ENCODE results near the gene DOK3.
"Not testable (repeated sequence)": the region's sequence is repeated elsewhere in the genome, so short reads cannot be mapped to it uniquely, and the experiment has no call there.

Gene DOK3

DNA sequence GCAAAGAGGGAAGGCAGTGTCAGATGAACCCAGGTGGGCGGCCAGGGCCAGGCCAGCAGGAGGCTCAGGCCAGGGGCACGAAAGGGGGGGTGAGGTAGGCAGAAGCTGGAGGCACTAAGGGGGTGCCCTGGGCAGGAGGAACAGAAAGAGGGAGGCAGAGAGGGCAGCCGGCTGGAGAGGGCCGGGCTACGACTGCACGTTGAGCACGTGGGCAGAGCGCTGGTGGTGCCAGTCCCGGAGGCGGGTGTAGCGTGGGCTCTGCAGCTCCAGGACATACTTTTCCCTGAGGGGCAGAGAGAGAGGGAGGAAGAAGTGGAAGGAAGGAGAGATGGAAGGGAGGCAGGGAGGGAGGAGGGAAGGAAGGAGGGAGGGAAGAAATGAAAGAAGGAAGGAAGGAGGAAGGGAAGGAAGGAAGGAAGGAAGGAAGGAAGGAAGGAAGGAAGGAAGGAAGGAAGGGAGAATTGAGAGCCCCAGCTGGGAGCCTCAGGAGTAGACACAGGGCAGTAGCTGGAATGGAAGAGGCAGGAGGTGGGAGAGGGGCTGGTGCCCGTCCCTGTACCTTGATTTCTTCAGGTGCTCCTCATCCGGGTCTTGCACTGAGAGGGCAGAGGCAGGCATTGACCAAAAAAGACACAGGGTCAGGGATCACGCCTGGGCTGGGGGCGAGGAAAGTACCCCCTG lies 19.2 kb downstream of the DOK3 start:
- Histone ChIP-seq H3K36me3 (ENCODE audit: control insufficient read depth, insufficient read depth, low read length) (peaks cover 38% of the 10 kb centered on the region), H3K9me3 (ENCODE audit: control insufficient read depth, insufficient read depth, low read length) (no peaks in the 10 kb centered on the region), H3K27ac (ENCODE audit: low read length) (no peak overlapping the region), H3K4me1 (ENCODE audit: control insufficient read depth, insufficient read depth, low read length) (peaks cover 8% of the 10 kb centered on the region), H3K4me3 (ENCODE audit: low read length) (no peak overlapping the region), H3K27me3 (ENCODE audit: control insufficient read depth, insufficient read depth, low read length) (no peaks in the 10 kb centered on the region)
- no peak for DNase-seq (ENCODE audit: low read depth, low spot score)
- no CpG with 5 or more reads among the region's 15 CpGs for WGBS (ENCODE audit: insufficient coverage, insufficient read length)

DNA sequence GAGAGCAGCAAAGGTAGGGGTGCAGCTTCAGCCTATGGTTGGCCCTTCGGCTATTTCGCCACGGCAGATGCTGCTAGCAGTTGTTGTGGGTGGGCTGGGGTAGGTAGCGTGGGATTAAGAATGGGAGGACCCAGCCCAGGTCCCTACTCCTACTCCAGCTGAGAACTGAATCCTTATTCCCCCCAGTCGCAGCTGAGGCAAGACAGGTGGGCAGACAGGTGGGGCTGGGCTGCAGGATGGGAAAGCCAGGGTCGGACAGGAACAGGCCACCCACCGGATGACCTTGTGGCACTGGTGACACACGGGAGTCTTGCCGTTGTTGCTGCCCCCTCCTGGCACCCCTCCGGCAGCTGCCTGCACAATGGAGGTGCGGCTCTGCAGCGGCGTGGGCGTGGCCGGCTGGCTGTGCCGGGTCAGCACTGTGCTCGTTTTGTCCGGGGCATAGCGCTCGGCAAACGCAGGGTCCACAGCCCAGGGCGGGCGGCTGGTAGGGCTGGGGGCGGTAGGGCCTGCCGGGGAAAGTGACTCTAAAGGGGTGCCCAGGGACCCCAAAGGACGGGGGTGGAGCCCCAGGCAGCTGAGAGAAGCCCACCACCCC lies 20.4 kb downstream of the DOK3 start:
- H3K4me1 ChIP-seq (ENCODE audit: control insufficient read depth, insufficient read depth, low read length), result 0 out of 2 replicates have a peak, but pooled peaks cover 2% of the 10 kb centered on the region
- WGBS (ENCODE audit: insufficient coverage, insufficient read length), result no CpG with 5 or more reads among the region's 26 CpGs
- H3K27me3 ChIP-seq (ENCODE audit: control insufficient read depth, insufficient read depth, low read length), result no peaks in the 10 kb centered on the region
- H3K9me3 ChIP-seq (ENCODE audit: control insufficient read depth, insufficient read depth, low read length), result no peaks in the 10 kb centered on the region
- H3K4me3 ChIP-seq (ENCODE audit: low read length), result no peak overlapping the region
- peaks cover 43% of the 10 kb centered on the region for H3K36me3 ChIP-seq (ENCODE audit: control insufficient read depth, insufficient read depth, low read length)
- DNase-seq (ENCODE audit: low read depth, low spot score), result no peak
- no peak overlapping the region for H3K27ac ChIP-seq (ENCODE audit: low read length)

DNA sequence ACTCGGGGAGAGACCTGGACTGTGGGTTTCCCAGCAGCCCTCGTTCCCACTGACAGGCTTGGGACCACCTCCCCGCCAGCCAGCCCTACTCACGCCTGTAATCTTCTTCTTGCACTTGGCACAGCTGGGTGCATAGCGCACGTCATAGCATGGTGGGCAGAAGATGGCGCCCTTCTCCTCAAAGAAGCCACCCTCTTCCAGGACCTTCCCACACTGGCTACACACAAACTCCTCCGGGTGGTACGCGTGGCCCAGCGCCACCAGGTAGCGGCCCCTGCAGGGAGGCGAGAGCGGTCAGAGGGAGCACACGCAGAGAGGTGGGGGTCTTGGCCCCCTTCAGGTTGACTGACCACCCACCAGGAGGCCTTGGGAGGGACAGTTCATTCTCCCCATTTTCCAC lies 21.7 kb downstream of the DOK3 start:
- no CpG with 5 or more reads among the region's 15 CpGs for WGBS (ENCODE audit: insufficient coverage, insufficient read length)
- Histone ChIP-seq H3K4me3 (ENCODE audit: low read length) (no peak overlapping the region), H3K36me3 (ENCODE audit: control insufficient read depth, insufficient read depth, low read length) (peaks cover 53% of the 10 kb centered on the region), H3K27me3 (ENCODE audit: control insufficient read depth, insufficient read depth, low read length) (no peaks in the 10 kb centered on the region), H3K4me1 (ENCODE audit: control insufficient read depth, insufficient read depth, low read length) (0 out of 2 replicates have a peak, but pooled peaks cover 2% of the 10 kb centered on the region), H3K27ac (ENCODE audit: low read length) (no peak overlapping the region), H3K9me3 (ENCODE audit: control insufficient read depth, insufficient read depth, low read length) (no peaks in the 10 kb centered on the region)
- no peak for DNase-seq (ENCODE audit: low read depth, low spot score)

DNA sequence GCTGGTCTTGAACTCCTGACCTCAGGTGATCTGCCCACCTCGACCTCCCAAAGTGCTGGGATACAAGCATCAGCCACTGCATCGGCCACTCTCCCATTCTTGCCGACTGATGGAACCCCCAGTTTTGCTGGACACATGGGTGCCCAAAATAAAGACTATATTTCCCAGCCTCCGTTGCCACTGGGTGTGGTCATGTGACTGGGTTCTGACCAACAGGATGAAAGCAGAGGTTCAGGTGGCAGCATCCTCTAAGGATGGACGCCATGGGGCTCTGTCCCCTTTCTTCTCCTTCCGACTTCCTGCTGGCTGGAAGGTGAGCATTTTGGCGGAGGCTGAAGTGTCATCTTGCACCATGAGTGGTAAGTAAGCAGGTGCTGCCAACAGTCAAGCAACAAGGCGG lies 22.5 kb downstream of the DOK3 start:
- Histone ChIP-seq H3K27me3 (ENCODE audit: control insufficient read depth, insufficient read depth, low read length) (no peaks in the 10 kb centered on the region), H3K36me3 (ENCODE audit: control insufficient read depth, insufficient read depth, low read length) (peaks cover 53% of the 10 kb centered on the region), H3K9me3 (ENCODE audit: control insufficient read depth, insufficient read depth, low read length) (no peaks in the 10 kb centered on the region), H3K4me3 (ENCODE audit: low read length) (no peak overlapping the region), H3K27ac (ENCODE audit: low read length) (no peak overlapping the region), H3K4me1 (ENCODE audit: control insufficient read depth, insufficient read depth, low read length) (0 out of 2 replicates have a peak, but pooled peaks cover 1% of the 10 kb centered on the region)
- no CpG with 5 or more reads among the region's 8 CpGs for WGBS (ENCODE audit: insufficient coverage, insufficient read length)
- no peak for DNase-seq (ENCODE audit: low read depth, low spot score)

DNA sequence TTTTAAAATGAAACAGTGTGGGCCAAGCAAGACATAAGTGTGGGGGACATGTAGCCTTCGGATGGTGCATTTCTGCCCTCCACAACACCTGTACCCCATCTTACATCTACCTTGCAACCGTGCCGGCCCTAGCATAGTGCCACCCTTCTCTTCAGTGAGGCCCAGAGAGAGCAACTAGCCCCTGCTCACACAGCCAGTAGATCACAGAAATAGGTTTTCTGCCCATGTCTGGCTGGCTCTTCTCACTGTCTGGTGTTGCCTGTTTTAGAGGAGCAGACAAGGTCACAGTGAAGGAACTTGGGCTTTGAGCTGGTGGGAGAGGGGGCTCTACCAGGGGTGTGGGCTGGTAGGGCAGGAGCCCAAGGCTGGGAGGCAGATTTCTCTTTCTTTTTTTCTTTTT lies 23.4 kb downstream of the DOK3 start:
- Histone ChIP-seq H3K27me3 (ENCODE audit: control insufficient read depth, insufficient read depth, low read length) (no peaks in the 10 kb centered on the region), H3K36me3 (ENCODE audit: control insufficient read depth, insufficient read depth, low read length) (peaks cover 50% of the 10 kb centered on the region), H3K4me1 (ENCODE audit: control insufficient read depth, insufficient read depth, low read length) (no peaks in the 10 kb centered on the region), H3K4me3 (ENCODE audit: low read length) (no peak overlapping the region), H3K27ac (ENCODE audit: low read length) (no peak overlapping the region), H3K9me3 (ENCODE audit: control insufficient read depth, insufficient read depth, low read length) (no peaks in the 10 kb centered on the region)
- DNase-seq (ENCODE audit: low read depth, low spot score), result no peak
- no CpG with 5 or more reads among the region's 3 CpGs for WGBS (ENCODE audit: insufficient coverage, insufficient read length)

DNA sequence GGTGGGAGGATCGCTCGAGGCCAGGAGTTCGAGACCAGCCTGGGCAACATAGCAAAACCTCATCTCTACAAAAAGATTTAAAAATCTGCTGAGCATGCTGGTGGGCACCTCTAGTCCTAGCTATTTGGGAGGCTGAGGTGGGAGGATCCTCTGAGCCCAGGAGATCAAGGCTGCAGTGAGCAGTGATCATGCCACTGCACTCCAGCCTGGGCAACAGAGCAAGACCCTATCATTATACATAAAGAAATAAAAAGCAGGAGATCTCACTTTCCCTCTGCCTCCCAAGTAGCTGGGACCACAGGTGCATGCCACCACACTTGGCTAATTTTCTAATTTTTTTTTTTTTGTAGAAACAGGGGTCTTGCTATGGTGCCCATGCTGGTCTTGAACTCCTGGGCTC lies 23.9 kb downstream of the DOK3 start:
- H3K36me3 ChIP-seq (ENCODE audit: control insufficient read depth, insufficient read depth, low read length), result peaks cover 45% of the 10 kb centered on the region
- not testable (repeated sequence) for H3K27ac ChIP-seq (ENCODE audit: low read length); DNase-seq (ENCODE audit: low read depth, low spot score); H3K27me3 ChIP-seq (ENCODE audit: control insufficient read depth, insufficient read depth, low read length); H3K4me1 ChIP-seq (ENCODE audit: control insufficient read depth, insufficient read depth, low read length); H3K4me3 ChIP-seq (ENCODE audit: low read length); H3K9me3 ChIP-seq (ENCODE audit: control insufficient read depth, insufficient read depth, low read length)
- no CpG with 5 or more reads among the region's 3 CpGs for WGBS (ENCODE audit: insufficient coverage, insufficient read length)

DNA sequence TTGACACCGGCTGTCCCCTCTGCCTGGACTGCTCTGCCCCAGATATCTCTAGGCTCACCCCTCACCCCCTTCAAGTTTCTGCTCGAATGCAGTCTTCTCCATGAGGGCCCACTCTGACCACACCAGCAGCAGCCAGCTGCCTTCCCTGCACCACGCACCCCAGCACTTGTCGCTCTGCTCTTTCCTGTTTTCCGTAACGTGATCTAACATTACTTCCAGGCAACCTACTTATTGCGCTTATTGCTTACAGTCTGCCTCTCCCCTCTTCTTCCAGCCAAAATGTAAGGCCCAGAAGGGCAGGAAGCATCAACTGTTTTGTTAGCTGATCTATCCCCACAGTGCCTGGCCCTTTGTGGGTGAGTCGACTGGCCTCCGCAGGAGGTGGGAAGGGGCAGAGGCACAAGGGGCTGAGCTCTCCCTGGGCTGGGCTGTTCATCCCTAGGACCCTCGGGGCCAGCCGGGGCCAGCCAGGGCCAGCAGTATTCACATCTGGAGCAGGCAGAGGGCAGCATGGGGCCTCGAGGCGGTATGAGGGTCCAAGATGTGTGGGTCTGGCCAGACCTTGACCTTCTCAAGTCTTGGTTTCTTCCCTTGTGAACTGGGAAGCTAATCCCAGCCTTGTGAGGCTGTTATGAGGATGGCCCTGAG lies 24.6 kb downstream of the DOK3 start:
- no peak overlapping the region for H3K27ac ChIP-seq (ENCODE audit: low read length)
- H3K9me3 ChIP-seq (ENCODE audit: control insufficient read depth, insufficient read depth, low read length), result no peaks in the 10 kb centered on the region
- peaks cover 38% of the 10 kb centered on the region for H3K36me3 ChIP-seq (ENCODE audit: control insufficient read depth, insufficient read depth, low read length)
- no peak overlapping the region for H3K4me3 ChIP-seq (ENCODE audit: low read length)
- H3K27me3 ChIP-seq (ENCODE audit: control insufficient read depth, insufficient read depth, low read length), result no peaks in the 10 kb centered on the region
- WGBS (ENCODE audit: insufficient coverage, insufficient read length), result no CpG with 5 or more reads among the region's 13 CpGs
- no peak for DNase-seq (ENCODE audit: low read depth, low spot score)
- no peaks in the 10 kb centered on the region for H3K4me1 ChIP-seq (ENCODE audit: control insufficient read depth, insufficient read depth, low read length)

DNA sequence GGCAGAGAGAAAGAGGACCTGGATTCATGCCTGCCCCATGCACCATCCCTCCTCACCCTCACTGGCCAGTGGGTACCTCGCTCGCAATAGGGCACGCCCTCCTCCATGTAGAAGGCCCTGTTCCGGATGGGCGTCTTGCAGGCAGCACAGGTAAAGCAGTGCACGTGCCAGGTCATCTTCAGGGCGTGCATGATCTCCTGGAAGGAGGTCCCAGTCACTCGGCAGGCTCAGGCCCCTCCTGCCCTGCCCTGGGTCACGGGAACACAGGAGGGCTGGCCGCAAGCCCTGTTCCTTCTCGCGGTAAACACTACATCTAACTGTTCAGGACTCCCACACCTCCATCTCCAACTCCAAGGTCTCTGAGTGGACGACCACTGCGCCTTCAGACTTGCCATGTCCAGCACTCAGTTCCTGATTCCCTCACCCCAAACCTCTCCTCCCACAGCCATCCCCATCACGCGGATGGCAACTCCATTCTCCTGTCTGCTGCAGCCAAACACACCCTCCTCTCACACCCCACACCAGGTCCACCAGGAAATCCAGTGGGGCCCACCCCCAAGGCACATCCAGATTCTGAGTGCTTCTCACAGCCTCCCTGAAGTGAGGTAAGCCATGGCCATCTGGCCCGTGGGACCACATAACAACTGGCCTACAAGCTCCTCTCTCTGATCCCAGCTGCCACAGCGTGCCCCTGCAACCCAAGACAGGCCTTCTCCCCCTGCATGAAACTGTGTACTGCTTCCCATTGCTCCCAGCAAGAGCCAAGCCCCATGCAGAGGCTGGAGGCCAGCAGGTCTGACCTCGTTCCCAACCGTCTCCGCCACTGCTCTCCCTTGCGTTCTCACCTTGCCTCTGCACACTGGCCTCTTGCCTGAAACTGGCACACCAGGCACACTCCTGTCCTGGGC lies 25.4 kb downstream of the DOK3 start:
- no peaks in the 10 kb centered on the region for H3K4me1 ChIP-seq (ENCODE audit: control insufficient read depth, insufficient read depth, low read length)
- H3K27ac ChIP-seq (ENCODE audit: low read length), result no peak overlapping the region
- H3K27me3 ChIP-seq (ENCODE audit: control insufficient read depth, insufficient read depth, low read length), result no peaks in the 10 kb centered on the region
- no peak for DNase-seq (ENCODE audit: low read depth, low spot score)
- H3K9me3 ChIP-seq (ENCODE audit: control insufficient read depth, insufficient read depth, low read length), result no peaks in the 10 kb centered on the region
- H3K4me3 ChIP-seq (ENCODE audit: low read length), result no peak overlapping the region
- peaks cover 32% of the 10 kb centered on the region for H3K36me3 ChIP-seq (ENCODE audit: control insufficient read depth, insufficient read depth, low read length)
- WGBS (ENCODE audit: insufficient coverage, insufficient read length), result no CpG with 5 or more reads among the region's 22 CpGs

DNA sequence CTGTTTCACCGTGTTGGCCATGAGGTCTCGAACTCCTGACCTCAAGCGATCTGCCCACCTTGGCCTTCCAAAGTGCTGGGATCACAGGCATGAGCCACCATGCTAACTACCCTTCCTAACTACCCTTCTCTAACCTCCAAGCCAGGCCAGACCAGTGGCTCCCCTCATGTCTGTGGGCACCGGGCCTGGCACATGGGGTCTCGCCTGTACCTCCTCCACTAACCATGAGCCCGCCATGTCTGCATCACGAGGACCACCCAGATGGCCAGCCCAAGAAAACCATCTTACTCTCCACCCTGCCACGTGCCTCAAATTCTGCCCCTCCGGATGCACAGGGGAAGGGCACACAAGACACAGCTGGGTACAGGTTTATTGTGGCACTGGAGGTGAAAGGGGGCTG lies 26.6 kb downstream of the DOK3 start:
- Histone ChIP-seq H3K27me3 (ENCODE audit: control insufficient read depth, insufficient read depth, low read length) (no peaks in the 10 kb centered on the region), H3K4me1 (ENCODE audit: control insufficient read depth, insufficient read depth, low read length) (no peaks in the 10 kb centered on the region), H3K9me3 (ENCODE audit: control insufficient read depth, insufficient read depth, low read length) (no peaks in the 10 kb centered on the region), H3K27ac (ENCODE audit: low read length) (no peak overlapping the region), H3K4me3 (ENCODE audit: low read length) (no peak overlapping the region), H3K36me3 (ENCODE audit: control insufficient read depth, insufficient read depth, low read length) (peaks cover 26% of the 10 kb centered on the region)
- WGBS (ENCODE audit: insufficient coverage, insufficient read length), result no CpG with 5 or more reads among the region's 9 CpGs
- DNase-seq (ENCODE audit: low read depth, low spot score), result no peak

DNA sequence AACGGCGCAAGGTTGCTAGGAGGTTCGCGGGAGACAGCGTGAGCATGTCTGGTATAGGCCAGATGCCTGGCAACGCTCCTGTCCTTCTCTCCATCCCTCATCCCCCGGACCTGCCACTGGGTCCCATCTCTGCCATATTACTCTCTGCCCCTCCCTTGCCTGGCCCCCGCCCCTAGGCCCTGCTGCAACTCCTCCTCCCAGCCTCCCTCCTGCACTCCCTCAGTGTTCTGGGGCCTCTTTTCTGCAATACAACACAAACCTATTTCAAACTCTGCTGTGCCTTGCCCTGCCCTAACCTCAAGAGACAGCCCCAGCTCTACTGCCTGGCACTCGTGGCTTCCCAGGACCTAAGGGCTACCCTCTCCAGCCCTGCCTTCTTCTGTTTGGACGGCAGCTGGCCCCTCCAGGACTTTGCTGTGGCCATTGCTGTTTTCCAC lies 27.2 kb downstream of the DOK3 start:
- no peak overlapping the region for H3K4me3 ChIP-seq (ENCODE audit: low read length)
- H3K27me3 ChIP-seq (ENCODE audit: control insufficient read depth, insufficient read depth, low read length), result no peaks in the 10 kb centered on the region
- no peaks in the 10 kb centered on the region for H3K9me3 ChIP-seq (ENCODE audit: control insufficient read depth, insufficient read depth, low read length)
- H3K27ac ChIP-seq (ENCODE audit: low read length), result no peak overlapping the region
- no peaks in the 10 kb centered on the region for H3K4me1 ChIP-seq (ENCODE audit: control insufficient read depth, insufficient read depth, low read length)
- H3K36me3 ChIP-seq (ENCODE audit: control insufficient read depth, insufficient read depth, low read length), result peaks cover 19% of the 10 kb centered on the region
- WGBS (ENCODE audit: insufficient coverage, insufficient read length), result 100% methylated on average over 5 of the region's 10 CpGs
- no peak for DNase-seq (ENCODE audit: low read depth, low spot score)
